GM19193 (cell line): ENCODE results near the gene CWC22.

Experiments used
- POLR2A ChIP-seq: IDR thresholded peaks from 4 replicates; pipeline ENCODE4 v1.6.1; 2011; ENCODE audit not compliant: insufficient read depth, insufficient read length; ENCODE audit errors: extremely low read depth

CWC22 gene

DNA sequence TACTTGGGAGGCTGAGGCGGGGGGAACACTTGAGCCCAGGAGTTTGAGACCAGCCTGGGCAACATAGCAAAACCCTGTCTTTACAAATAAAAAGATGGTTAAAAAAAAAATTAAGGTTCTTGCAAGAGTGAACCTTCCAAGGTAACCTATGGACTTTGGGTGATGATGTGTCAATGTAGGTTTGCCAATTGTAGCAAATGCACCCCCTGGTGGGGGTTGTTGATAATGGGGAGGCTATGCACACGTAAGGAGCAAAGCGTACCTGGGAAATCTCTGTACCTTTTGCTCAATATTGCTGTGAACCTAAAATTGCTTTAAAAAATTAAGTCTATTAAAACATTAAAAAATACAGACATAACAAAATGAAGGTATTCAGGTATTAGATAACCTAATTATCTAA is 70.4 kb downstream of the CWC22 start:
- no peak for TF ChIP-seq POLR2A

DNA sequence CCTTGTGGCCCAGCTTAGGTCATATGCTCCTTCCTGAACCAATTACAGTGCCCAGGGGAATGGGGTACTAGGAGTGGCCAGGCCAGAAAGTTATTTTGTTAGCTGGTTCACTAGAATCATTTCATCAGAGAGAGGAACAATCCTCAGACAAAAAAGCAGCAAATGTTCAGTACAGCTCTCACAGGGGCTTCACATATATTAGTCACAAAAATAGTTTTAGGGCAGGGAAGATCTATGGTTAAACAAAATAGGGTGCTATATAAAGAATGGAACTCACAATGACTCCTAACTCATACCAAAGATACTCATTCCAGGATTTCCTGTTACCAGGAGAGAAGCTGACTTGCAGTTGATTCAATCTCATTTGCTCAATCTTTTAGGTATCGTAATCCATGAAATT is 71.0 kb downstream of the CWC22 start:
- no peak for TF ChIP-seq POLR2A

DNA sequence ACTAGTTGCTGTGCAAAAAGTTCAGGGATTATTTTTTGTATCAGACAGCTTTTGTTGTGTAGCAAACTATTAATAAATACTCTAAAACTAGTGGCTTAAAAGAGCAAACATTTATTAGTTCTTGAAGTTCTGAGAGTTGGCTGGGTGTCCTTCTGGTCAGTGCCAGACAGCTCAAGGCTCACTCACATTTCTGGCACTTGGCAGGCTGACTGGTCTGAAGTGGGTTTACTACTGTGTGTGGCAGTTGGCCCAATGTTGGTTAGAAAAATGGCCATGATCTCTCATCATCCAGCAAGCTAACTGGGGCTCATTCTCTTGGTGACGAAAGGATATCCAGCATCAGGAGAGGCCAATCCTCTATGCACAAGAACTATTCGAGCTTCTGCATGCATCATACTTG is 74.3 kb downstream of the CWC22 start:
- no peak for TF ChIP-seq POLR2A

DNA sequence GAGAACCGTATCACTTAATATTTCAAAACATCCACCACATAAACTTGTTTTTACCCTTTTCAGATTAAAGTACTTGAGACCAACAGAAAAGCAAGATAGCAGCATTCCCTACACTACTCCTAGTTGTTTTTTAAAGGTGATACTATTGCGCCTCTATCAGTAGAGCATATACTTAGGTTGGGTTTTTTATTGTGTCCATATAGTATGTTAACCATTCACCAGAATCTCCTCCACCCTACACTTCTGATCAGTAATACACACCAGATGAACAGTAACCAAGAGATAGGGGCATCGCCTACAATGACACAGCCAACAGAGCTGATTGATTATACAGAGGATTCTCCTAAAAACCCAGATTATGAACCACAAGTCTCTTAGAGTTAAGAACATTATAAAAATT is 75.6 kb downstream of the CWC22 start:
- no peak for TF ChIP-seq POLR2A

GRCh38 chr2:179927041-179927440 is 80.1 kb downstream of the CWC22 start:
- no peak for TF ChIP-seq POLR2A

GRCh38 chr2:179925713-179926112 is 81.4 kb downstream of the CWC22 start:
- TF ChIP-seq POLR2A: no peak

DNA sequence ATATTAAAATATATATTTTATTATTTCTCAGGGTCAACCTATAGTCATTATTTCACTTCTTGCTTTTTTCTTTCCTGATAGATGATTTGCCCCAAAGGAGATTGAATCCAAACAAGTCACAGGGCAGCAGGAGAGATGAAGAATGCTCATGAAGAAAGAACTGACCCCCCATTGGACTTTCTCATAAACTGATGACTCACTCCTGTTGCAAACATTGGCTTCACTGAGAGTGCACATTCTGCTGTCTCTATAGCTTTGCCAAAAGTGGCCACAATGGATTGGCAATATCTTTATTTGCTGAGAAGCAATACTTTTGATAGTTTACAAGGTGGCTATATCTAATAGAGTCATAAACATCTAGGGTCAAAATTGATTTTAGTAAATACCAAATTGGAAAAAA is 89.8 kb downstream of the CWC22 start:
- TF ChIP-seq POLR2A: no peak

DNA sequence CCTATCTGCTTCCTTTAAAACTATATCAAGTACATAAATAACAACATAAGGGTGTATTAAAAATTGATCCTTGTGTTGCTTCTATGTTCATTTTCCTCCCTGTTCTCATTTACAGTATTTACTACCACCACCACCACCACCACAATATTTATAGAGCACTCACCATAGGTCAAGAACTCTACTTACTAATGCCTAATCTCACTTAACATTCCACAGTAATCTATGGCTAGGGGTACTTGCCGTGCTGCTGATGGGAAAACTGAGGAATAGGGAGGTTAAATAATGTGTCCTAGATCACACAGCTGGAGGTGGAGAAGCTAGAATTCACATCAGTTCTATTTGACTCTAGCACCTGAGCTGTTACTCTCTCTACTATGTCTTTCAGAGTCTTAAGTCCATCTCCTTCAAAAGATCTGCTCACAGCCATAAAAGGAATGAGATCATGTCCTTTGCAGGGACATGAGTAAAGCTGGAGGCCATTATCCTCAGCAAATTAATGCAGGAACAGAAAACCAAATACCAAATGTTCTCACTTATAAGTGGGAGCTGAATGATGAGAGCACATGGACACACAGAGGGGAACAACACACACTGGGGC is 91.6 kb downstream of the CWC22 start:
- TF ChIP-seq POLR2A: no peak

GRCh38 chr2:179913809-179914208 is 93.3 kb downstream of the CWC22 start:
- no peak for TF ChIP-seq POLR2A

- TF ChIP-seq POLR2A: no peak
These were observed 95.5 kb downstream of the CWC22 start for GRCh38 chr2:179911569-179911968.

DNA sequence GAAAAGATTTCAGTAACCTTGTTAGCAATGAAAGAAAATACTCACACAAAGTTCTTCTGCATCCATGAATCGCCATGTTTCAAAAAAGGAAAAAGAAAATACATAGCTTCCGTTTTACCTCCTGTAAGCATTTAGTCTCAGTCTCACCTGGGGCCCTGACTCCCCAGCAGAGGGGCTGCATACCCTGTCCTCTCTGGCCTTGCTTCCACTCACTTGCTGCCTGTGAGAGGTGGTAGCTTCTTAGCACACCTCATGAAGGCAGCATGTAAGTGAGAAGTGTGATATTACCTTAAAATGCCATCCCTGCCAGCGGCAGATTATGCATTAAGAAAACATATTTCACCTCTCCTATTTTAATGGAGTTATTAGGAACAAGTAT is 96.4 kb downstream of the CWC22 start:
- no peak for TF ChIP-seq POLR2A

GRCh38 chr2:179909845-179910734 is 97.0 kb downstream of the CWC22 start:
- no peak for TF ChIP-seq POLR2A

- no peak for TF ChIP-seq POLR2A
These were observed 106.4 kb downstream of the CWC22 start for GRCh38 chr2:179900655-179901054.

GRCh38 chr2:179899666-179900065 is 107.4 kb downstream of the CWC22 start:
- TF ChIP-seq POLR2A: no peak

- TF ChIP-seq POLR2A: no peak
These were observed 108.2 kb downstream of the CWC22 start for GRCh38 chr2:179898873-179899272.
